K562 (cell line): Measurements from ENCODE around the gene TSPAN16. TPM values are rescaled to one million over a fixed set of nuclear protein-coding genes. Genes with fewer than 3 reads are reported as not detected.

Source experiments
- FUS ChIP-seq: fragments of 200-400 bp; formaldehyde crosslinking; optimal IDR thresholded peaks from 2 replicates; pipeline ENCODE3; 2017; ENCODE audit warnings: low read depth, low read length
- polyA plus RNA-seq, 8 experiments: library from polyadenylated mRNA; depleted of rRNA in 4 of 8; stranded (reverse) in 5 of 8; unstranded in 3 of 8; fragments of >200 nt; fragmentation: Nextera tagmentation in 2 of 8; fragmentation: Illumina TruSeq in 1 of 8; extraction: Ambion mirVana in 2 of 8; extraction: Trizol in 1 of 8; gene quantifications; 2 replicates each; pipeline versions ENCODE4 v1.2.1 to v1.2.3, GENCODE V29; 2011 to 2014; ENCODE audit warnings: inconsistent platforms in 1 of 8, missing spikeins in 1 of 8
- total RNA-seq, 7 experiments: library from RNA; depleted of rRNA in 6 of 7; stranded (reverse); fragments of >200 nt in 6 of 7; fragmentation: Illumina TruSeq in 2 of 7; extraction: Trizol in 2 of 7; gene quantifications; 2 replicates each; pipeline versions ENCODE4 v1.2.1 to v1.2.3, GENCODE V29; 2011 to 2021; ENCODE audit warnings: low replicate concordance in 1 of 7
- TF ChIP-seq, protein P1 (sequence below): sonication (generic); formaldehyde crosslinking; IDR thresholded peaks from 2 replicates; pipeline ENCODE4 v1.8.0; 2023; ENCODE audit warnings: missing genetic modification reagents, mild to moderate bottlenecking, borderline replicate concordance
- TF ChIP-seq, protein P2 (sequence below), 3 experiments: fragments of 200-800 bp in 1 of 3; fragments of 250-450 bp in 1 of 3; fragments of 450-650 bp in 1 of 3; sonication (Bioruptor Pico) in 1 of 3; sonication (Bioruptor generic) in 1 of 3; formaldehyde crosslinking in 1 of 3; IDR thresholded peaks; 2 replicates each; pipeline versions ENCODE4 v1.6.1 to v1.8.0; 2016 to 2022; ENCODE audit warnings: mild to moderate bottlenecking in 2 of 3, missing genetic modification characterization in 2 of 3, missing compliant biosample characterization in 1 of 3, moderate library complexity in 1 of 3

TSPAN16 gene
- total and polyA plus RNA-seq, 9 of the 15 experiments (the other 6 are each of a cell fraction or from before 2014, with no cell fraction given), result not detected

- TF ChIP-seq, protein P1, sequence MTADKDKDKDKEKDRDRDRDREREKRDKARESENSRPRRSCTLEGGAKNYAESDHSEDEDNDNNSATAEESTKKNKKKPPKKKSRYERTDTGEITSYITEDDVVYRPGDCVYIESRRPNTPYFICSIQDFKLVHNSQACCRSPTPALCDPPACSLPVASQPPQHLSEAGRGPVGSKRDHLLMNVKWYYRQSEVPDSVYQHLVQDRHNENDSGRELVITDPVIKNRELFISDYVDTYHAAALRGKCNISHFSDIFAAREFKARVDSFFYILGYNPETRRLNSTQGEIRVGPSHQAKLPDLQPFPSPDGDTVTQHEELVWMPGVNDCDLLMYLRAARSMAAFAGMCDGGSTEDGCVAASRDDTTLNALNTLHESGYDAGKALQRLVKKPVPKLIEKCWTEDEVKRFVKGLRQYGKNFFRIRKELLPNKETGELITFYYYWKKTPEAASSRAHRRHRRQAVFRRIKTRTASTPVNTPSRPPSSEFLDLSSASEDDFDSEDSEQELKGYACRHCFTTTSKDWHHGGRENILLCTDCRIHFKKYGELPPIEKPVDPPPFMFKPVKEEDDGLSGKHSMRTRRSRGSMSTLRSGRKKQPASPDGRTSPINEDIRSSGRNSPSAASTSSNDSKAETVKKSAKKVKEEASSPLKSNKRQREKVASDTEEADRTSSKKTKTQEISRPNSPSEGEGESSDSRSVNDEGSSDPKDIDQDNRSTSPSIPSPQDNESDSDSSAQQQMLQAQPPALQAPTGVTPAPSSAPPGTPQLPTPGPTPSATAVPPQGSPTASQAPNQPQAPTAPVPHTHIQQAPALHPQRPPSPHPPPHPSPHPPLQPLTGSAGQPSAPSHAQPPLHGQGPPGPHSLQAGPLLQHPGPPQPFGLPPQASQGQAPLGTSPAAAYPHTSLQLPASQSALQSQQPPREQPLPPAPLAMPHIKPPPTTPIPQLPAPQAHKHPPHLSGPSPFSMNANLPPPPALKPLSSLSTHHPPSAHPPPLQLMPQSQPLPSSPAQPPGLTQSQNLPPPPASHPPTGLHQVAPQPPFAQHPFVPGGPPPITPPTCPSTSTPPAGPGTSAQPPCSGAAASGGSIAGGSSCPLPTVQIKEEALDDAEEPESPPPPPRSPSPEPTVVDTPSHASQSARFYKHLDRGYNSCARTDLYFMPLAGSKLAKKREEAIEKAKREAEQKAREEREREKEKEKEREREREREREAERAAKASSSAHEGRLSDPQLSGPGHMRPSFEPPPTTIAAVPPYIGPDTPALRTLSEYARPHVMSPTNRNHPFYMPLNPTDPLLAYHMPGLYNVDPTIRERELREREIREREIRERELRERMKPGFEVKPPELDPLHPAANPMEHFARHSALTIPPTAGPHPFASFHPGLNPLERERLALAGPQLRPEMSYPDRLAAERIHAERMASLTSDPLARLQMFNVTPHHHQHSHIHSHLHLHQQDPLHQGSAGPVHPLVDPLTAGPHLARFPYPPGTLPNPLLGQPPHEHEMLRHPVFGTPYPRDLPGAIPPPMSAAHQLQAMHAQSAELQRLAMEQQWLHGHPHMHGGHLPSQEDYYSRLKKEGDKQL (CRISPR knock-in tag), result no peak
- TF ChIP-seq FUS, result no peak
- TF ChIP-seq, protein P2, sequence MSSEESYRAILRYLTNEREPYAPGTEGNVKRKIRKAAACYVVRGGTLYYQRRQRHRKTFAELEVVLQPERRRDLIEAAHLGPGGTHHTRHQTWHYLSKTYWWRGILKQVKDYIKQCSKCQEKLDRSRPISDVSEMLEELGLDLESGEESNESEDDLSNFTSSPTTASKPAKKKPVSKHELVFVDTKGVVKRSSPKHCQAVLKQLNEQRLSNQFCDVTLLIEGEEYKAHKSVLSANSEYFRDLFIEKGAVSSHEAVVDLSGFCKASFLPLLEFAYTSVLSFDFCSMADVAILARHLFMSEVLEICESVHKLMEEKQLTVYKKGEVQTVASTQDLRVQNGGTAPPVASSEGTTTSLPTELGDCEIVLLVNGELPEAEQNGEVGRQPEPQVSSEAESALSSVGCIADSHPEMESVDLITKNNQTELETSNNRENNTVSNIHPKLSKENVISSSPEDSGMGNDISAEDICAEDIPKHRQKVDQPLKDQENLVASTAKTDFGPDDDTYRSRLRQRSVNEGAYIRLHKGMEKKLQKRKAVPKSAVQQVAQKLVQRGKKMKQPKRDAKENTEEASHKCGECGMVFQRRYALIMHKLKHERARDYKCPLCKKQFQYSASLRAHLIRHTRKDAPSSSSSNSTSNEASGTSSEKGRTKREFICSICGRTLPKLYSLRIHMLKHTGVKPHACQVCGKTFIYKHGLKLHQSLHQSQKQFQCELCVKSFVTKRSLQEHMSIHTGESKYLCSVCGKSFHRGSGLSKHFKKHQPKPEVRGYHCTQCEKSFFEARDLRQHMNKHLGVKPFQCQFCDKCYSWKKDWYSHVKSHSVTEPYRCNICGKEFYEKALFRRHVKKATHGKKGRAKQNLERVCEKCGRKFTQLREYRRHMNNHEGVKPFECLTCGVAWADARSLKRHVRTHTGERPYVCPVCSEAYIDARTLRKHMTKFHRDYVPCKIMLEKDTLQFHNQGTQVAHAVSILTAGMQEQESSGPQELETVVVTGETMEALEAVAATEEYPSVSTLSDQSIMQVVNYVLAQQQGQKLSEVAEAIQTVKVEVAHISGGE (CRISPR knock-in tag; IDR thresholded peaks at IDR 0.05), result no peak
Measured at GRCh38 chr19:11322269-11323024, 26.5 kb downstream of the TSPAN16 start (continued).
